ENCODE results near the gene TACR1.

The TACR1 gene

DNA sequence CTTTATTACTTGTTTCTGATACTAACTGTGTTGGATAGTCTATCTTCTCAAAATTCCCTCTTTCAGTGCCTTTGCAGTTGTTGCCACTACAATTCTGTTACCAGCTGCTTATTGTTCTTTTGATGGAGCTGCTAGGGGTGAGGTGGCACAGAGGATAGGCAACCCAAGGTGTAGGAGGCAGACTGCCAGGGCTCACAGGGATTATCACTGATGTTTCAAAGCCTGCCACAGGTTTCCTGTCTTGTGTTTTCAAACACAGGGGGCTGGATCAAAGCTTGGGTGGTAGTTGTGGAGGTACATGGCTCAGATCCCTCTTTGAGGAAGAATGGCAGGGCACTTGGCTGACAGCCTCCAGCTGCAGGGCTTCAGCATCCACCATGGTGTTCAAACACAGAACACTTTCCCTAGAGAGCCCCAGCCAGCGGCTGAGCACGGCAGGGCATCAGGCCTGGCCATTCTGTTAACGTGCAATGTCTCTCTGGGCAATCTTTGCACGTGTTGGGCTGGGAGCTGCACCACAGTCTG is 153.7 kb downstream of the TACR1 start:
- no peak for DNase-seq

- DNase-seq: no peak
Observed at GRCh38 chr2:75044291-75044690, 155.0 kb downstream of the TACR1 start.

DNA sequence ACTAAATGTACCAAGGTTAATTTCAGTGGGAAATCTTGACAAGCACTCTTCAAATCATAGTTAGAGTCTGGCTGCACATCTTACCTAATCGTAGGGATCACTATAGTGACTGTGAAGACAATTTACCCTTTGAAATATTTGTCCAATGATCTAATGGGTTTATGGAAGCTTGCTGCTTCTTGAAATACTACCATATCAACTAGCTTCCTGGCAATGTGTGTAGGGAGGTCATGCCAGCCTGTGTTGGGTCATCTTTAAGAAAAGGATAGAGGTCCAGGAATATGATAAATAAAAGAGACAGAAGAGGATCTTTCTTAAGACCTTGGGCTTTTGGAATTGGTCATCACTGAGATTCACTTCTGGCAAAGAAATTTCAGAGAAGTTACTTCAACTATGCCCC is 156.5 kb downstream of the TACR1 start:
- DNase-seq: no peak

GRCh38 chr2:75041731-75042600 is 157.4 kb downstream of the TACR1 start:
- DNase-seq: peak; percentile 10

- DNase-seq: no peak
Observed at GRCh38 chr2:75041226-75041625, 158.1 kb downstream of the TACR1 start.

GRCh38 chr2:75035444-75036353 is 163.6 kb downstream of the TACR1 start:
- peak; percentile 7 for DNase-seq

GRCh38 chr2:75033516-75033915 is 165.8 kb downstream of the TACR1 start:
- no peak for DNase-seq

- DNase-seq: no peak
Observed at GRCh38 chr2:75031906-75032803, 167.2 kb downstream of the TACR1 start.

GRCh38 chr2:75031171-75031570 is 168.1 kb downstream of the TACR1 start:
- no peak for DNase-seq

DNA sequence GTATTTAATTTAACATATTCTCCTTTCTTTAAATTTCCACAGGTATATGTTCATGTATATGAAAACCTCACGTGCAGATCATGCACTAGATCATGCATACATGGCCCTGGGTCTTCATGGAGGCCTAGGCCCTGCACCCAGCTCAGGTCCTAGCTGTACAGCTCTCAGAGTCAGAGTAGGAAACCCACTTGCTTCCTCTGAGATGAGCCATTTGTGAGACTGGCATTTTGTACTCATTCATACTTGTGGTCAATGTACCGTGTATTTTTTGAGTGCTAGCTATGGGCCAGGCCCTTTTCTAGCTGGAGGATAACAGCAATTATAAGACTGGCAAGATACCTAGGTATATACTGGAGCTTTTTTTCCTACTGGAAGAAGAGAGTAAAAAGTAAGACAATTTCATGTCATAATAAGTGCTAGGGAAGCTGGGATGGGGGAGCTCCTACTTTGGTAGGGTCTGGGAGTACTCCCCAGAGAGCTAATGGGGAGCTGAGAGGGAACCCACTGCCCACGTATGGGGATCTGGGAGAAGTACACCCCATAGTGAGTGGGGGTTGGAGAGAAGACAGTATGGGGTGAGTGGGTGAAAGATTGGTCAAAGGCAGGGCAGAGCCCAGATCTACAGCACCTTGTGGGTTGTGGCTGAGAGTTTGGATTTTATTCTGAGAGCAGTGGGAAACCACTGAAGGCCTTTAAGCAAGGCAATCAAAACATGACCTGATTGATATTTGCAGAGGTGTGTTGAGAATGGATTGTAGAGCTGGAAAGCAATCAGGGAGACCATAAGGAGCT is 168.9 kb downstream of the TACR1 start:
- DNase-seq: no peak

- DNase-seq: no peak
Observed at GRCh38 chr2:75027886-75028285, 171.4 kb downstream of the TACR1 start.

DNA sequence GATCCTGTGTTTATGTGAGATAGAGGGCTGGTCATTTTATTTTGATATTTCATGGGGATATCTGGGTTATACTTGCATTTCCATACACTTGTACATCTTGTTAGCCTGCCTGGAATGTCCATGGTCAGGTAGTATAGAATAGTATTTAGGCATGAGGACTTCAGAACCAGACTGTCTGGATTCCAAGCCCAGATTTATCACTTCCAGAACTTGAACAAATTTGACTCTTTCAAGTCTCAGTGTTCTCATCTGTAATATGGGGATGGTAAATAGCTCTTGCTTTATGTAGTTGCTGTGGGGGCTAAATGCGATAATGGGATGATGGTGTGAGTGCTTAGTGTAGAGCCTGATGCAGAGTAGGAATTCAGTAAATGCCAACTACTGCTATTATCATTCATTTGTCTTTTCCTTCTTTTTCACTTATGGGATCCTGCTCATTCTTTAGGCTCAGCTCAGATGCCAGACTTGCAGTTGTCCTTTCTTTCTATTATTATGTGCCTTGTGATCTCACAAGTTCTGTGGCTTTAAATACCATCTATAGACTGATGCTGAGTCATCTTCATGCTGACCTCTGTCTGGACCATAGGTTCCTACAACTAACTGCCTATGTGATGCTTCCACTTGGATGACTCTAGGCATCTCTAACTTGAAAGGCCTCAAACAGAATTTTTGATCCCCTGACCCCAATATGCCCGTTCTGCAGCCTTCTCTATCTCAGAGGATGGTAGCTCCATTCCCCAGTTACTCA is 173.5 kb downstream of the TACR1 start:
- peak; percentile 56 for DNase-seq

DNA sequence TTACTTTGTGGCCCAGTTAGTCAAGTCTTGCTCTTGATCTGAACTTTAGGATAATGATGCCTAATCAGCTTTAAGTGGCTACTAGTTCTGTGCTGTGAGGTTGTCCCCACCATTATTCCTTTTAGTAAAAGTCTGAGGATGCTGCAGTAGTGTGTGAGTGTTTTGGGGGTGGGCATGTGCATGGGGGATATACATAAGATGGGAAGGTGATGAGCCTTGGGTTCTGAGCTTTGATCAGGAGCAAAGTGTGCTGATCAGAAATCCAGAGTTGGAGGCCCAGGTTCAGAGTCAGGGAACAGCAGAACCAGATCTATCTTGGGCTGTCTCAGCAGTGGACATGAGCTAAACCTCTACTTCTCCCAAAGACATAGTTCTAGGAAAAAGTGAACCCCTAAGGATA is 174.1 kb downstream of the TACR1 start:
- no peak for DNase-seq

DNA sequence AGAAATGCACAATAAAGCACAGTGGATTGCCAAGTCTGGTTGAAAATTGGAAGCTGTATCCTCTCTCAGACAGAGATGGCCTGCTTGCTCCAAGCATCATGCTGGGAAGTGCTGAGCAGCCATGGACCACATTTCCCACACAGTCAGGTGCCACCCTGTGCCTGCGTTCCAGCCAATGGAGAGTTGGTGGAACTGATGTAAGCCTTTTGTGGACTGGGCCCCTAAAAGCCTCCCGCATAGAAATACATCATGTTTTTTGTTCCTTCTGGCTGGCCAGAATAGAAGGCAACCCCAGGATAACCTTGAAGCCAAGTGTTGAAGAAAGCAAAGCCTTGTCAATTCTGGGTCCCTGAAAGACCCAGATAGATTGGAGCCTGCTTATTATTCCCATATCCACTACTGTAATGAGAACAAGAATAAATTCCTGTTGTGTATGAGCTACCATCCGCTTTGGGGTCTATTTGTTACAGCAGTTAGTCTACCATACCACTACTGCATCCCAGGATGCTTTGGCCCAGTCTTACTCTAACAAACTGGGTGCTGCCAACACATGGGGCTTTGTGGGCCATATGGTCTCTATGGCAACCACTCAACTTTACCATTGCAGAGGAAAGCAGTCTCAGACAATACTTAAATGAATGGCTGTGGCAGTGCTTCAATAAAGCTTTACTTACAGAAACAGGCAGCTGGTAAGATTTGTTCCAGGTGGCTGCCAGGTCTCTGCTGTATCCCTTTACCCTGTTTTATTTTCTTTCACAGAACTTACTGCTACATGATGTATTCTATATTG is 175.5 kb downstream of the TACR1 start:
- DNase-seq: no peak

DNA sequence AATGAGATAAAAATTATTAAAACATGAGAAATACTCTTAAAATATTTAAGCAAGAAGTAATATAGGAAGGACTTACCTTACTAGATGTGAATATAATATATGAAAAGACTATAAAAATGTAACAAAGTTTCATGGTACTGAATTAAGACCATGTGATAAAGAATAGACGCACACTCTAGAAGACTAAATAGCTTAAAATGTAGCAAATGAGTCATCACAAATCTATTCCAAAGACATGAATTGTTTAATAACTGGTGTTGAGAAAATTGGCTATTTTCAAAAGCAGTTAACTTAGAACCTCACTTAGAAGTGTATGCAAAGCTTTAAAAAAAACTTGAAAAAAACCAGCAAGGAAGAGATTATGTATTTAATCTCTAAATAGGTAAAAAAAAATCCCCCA is 176.8 kb downstream of the TACR1 start:
- peak; percentile 57 for DNase-seq

DNA sequence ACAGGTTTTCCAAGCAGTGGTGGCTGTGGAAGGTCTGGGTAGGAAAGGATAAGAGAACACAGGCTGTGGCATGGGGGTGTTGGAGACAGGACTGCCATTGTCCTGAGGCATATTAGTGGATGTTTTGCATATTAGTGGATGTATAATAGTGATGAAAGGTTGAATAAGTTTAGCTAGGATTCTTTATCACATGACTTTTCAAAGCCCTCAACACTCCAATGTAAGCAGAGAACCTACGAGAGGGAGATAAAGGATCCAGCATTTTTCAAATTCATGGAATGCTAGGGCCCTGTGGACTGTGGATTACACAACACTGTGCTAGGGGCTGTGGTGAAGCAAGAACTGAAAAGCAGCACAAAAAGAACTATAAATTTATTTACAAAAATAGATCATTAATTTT is 177.6 kb downstream of the TACR1 start:
- DNase-seq: peak; percentile 84

GRCh38 chr2:75020476-75020875 is 178.8 kb downstream of the TACR1 start:
- no peak for DNase-seq

DNA sequence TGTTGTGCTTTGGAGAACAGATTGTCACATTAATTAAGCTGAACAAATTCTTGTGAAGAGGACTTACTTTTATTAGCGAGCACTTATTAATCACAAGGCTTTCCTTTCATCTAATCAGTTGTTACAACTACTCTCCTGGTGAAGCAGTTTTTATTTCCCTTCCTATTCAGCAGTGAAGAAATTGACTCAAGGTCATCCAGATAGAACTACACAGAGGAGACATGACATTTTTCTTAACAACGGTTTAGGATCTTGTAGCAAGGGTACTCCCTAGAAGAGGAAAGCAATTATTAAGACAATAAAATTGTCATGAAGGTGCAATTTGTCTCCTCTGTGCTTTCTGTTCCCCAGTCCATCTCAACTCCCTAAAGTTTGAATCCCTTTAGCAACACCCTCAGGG is 179.5 kb downstream of the TACR1 start:
- DNase-seq: no peak

- DNase-seq: no peak
Observed at GRCh38 chr2:75018162-75018561, 181.2 kb downstream of the TACR1 start.

DNA sequence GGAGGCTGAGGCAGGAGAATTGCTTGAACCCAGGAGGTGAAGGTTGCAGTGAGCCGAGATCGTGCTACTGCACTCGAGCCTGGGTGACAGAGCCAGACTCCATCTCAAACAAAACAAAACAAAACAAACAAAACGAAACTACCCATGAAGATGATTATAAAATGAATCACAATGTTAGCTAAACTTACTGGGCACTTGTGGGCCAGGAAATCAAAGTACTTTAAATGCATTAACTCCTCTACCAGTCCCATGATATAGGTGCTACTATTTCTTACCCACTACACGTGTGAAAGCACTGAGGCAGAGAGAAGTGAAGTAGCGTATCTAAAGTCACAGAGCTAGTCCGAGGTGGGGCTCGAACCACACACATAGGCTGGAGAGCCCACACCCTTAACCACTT is 187.2 kb downstream of the TACR1 start:
- no peak for DNase-seq
